Esophagus muscularis mucosa (tissue), 4 donors: ENCODE results near the gene ACAP1. TPM values are rescaled to one million over a fixed set of nuclear protein-coding genes. Genes with fewer than 3 reads are reported as not detected.

Experiments used
- DNase-seq: peaks from one replicate; pipeline ENCODE4 v3.0.0-alpha.2; 2017; ENCODE audit errors: extremely low spot score
- H3K27ac ChIP-seq, 4 donors: fragments of 200-600 bp; sonication (generic); replicated peaks in 1 of 4; 1 replicate in 3 of 4; 2 replicates in 1 of 4; pipeline ENCODE4 v1.5.1; 2016 to 2019; ENCODE audit warnings: mild to moderate bottlenecking in 1 of 4
- H3K27me3 ChIP-seq, 4 donors: fragments of 200-600 bp; sonication (generic); one replicate each; pipeline versions ENCODE4 v1.5.1 to v1.6.0; 2016 to 2019
- H3K36me3 ChIP-seq, 4 donors: fragments of 200-600 bp; sonication (generic); one replicate each; pipeline ENCODE4 v1.5.1; 2016 to 2019
- H3K4me1 ChIP-seq, 4 donors: fragments of 200-600 bp; sonication (generic); one replicate each; pipeline ENCODE4 v1.5.1; 2016 to 2019
- H3K4me3 ChIP-seq, 4 donors: fragments of 200-600 bp; sonication (generic); 1 replicate in 2 of 4; 2 replicates in 2 of 4; pipeline ENCODE4 v1.5.1; 2016 to 2019; ENCODE audit warnings: mild to moderate bottlenecking in 4 of 4, moderate library complexity in 1 of 4
- H3K9me3 ChIP-seq, 4 donors: fragments of 200-600 bp; sonication (generic); 1 replicate in 3 of 4; 2 replicates in 1 of 4; pipeline ENCODE4 v1.5.1; 2016 to 2019
- EP300 ChIP-seq: sonication (generic); formaldehyde crosslinking; IDR thresholded peaks from one replicate; pipeline ENCODE4 v1.6.1; 2017; ENCODE audit warnings: antibody characterized with exemption
- POLR2A ChIP-seq: fragments of 450-650 bp; IDR thresholded peaks from one replicate; pipeline ENCODE4 v1.6.1; 2017; ENCODE audit warnings: antibody characterized with exemption, moderate library complexity, mild to moderate bottlenecking, low read depth
- POLR2AphosphoS5 ChIP-seq, 2 donors: sonication (generic); formaldehyde crosslinking; IDR thresholded peaks; one replicate each; pipeline ENCODE4 v1.6.1; 2017; ENCODE audit warnings: antibody characterized with exemption in 2 of 2
- WGBS: methylation state at CpG from one replicate; pipeline ENCODE4 v1.1.5; 2018; 5-methylcytosine and 5-hydroxymethylcytosine counted together
- intact Hi-C: fragments of 100-400 bp; cut with DNase I; formaldehyde crosslinking; loops from one replicate; pipeline ENCODE4 v1.15.1; 2023
- total RNA-seq, 4 donors: library from RNA; depleted of rRNA; stranded (reverse); fragments of >200 nt; gene quantifications; one replicate each; pipeline versions ENCODE4 v1.1.0 to v1.2.1, GENCODE V29; 2016
- TF ChIP-seq, protein P1 (sequence below), 3 experiments: fragments of 200-600 bp in 2 of 3; fragments of 450-650 bp in 1 of 3; sonication (generic) in 2 of 3; IDR thresholded peaks; one replicate each; pipeline ENCODE4 v1.5.1; 2017 to 2019; ENCODE audit warnings: antibody characterized with exemption in 3 of 3, mild to moderate bottlenecking in 2 of 3, moderate library complexity in 1 of 3

Gene ACAP1
- total RNA-seq, 4 donors from 2014 or later, result 2.1 to 11.4 (median 4.6) TPM

DNA sequence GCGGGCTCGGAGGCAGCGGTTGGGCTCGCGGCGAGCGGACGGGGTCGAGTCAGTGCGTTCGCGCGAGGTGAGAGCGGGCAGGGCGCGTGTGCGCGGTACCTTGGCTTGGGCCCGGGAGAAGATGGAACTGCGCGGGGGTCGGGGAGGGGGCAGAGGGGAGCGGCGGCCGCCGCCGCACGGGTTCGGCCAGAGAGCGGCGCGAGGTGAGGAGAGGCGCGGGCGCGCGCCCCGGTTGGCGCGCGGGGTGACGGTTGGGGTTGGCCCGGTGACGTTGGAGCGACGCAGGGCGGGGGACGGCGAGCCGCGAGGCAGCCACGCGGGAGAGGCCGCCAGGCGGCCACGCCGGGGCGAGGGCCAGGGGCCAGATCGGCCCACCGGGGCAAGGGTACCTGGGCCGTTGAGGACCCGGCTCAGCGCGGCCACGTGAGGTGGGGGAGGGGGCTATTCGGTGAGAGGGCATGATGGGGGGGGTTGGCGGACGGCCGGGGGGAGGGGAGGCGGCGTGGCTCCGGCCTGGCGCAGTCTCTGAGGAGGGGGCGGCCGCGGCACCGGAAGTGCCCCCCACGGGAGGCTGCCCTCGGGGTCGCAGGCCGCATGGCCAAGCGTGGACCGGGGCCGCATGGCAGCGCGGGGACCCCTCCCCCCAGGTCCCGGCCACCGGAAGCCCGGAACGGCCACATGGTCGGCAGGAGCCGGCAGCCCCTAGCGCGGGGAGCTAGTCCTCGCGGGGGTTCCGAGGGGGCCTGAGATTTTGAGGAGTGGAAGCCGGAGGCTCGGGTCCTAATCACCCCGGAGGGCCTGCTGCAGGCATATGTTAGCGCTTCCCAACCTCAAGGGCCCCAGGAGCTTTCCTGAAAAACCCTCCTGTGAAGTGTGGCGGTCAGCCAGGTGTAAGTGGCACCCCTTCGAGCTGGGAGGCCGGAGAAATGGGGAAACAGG lies 28.4 kb upstream of the ACAP1 start:
- Histone ChIP-seq H3K4me1 (peaks cover 38 to 55% (median 47%) of the 10 kb centered on the region in 4 donors), H3K27me3 (no peaks in the 10 kb centered on the region), H3K9me3 (no peaks in the 10 kb centered on the region), H3K27ac (peak overlapping the region; percentile 95 to 100 (median 100)), H3K36me3 (peaks cover 31 to 36% (median 35%) of the 10 kb centered on the region in 4 donors), H3K4me3 (peak overlapping the region; percentile 95 to 100 (median 96))
- 1% methylated on average over 50 of the region's 104 CpGs for WGBS
- intact Hi-C loops, result no loop called here
- no peak for DNase-seq
- TF ChIP-seq, protein P1, sequence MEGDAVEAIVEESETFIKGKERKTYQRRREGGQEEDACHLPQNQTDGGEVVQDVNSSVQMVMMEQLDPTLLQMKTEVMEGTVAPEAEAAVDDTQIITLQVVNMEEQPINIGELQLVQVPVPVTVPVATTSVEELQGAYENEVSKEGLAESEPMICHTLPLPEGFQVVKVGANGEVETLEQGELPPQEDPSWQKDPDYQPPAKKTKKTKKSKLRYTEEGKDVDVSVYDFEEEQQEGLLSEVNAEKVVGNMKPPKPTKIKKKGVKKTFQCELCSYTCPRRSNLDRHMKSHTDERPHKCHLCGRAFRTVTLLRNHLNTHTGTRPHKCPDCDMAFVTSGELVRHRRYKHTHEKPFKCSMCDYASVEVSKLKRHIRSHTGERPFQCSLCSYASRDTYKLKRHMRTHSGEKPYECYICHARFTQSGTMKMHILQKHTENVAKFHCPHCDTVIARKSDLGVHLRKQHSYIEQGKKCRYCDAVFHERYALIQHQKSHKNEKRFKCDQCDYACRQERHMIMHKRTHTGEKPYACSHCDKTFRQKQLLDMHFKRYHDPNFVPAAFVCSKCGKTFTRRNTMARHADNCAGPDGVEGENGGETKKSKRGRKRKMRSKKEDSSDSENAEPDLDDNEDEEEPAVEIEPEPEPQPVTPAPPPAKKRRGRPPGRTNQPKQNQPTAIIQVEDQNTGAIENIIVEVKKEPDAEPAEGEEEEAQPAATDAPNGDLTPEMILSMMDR (IDR thresholded peaks at IDR 0.05), result peak in 1 of 3 experiments; percentile 22
- TF ChIP-seq POLR2AphosphoS5 (IDR thresholded peaks at IDR 0.05), result no peak

DNA sequence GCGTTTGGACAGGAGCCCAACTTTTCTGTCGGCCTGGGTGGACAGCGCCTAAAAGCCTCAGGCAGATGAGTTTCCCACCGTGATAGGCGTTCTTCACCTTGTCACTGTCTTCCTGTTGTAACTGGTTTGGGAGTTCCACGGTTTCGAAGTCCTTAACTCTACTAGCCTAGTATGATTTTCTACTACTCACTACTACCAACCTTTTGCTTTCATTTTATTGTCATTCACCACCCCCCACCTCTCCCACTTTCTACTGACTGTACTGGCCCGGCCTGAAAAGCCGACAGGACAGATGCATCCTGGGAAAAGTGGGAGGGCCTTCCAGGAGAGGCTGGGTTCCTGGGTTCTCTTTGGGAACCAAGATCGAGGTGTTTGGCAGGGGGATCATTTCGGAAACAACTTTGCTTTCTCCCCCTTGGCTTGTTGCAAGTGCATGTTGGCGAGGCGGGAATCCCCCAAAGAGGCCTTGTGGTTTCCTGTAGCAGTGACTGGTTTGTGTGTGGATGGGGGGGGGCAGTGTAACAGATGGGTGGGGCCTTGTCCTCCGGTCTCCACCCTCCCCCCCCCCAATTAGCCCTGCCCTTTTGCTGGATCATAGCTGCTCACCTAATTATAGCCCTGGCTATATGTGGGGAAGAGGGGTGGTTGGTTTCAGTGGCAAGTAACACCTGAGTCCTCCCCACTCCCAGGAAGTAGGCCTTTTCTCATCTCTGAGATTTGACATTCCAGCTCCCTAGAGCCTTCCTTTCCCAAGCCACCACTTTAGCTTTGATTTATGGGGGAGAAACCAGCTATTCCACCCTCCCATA lies 27.5 kb upstream of the ACAP1 start:
- intact Hi-C loops, result no loop called here
- TF ChIP-seq POLR2AphosphoS5 (IDR thresholded peaks at IDR 0.05) (peak; percentile 64 to 83), EP300 (no peak), POLR2A (no peak)
- Histone ChIP-seq H3K4me3 (peak overlapping the region; percentile 95 to 100 (median 96)), H3K27ac (peak overlapping the region; percentile 95 to 100 (median 100)), H3K36me3 (peaks cover 38 to 45% (median 44%) of the 10 kb centered on the region in 4 donors), H3K27me3 (no peaks in the 10 kb centered on the region), H3K9me3 (no peaks in the 10 kb centered on the region), H3K4me1 (peaks cover 47 to 63% (median 56%) of the 10 kb centered on the region in 4 donors)
- WGBS, result 4% methylated on average over 11 of the region's 14 CpGs
- no peak for DNase-seq

DNA sequence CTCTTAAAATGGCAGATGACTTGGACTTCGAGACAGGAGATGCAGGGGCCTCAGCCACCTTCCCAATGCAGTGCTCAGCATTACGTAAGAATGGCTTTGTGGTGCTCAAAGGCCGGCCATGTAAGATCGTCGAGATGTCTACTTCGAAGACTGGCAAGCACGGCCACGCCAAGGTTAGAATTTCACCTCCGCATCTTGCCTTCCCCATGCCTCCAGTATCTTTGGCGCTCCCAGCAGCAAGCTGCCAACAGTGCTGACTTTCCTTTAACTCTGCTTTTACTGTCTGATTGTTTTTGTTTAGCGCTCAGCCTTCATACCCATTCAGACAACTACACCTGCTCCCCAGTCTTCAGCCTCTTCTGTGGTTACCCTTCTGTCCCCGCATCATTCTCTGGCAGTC lies 26.7 kb upstream of the ACAP1 start:
- H3K4me1 ChIP-seq, result peaks cover 54 to 71% (median 64%) of the 10 kb centered on the region in 4 donors
- no peaks in the 10 kb centered on the region for H3K27me3 ChIP-seq
- H3K36me3 ChIP-seq, result peaks cover 38 to 50% (median 47%) of the 10 kb centered on the region in 4 donors
- DNase-seq, result no peak
- intact Hi-C loops, result no loop called here
- H3K27ac ChIP-seq, result peak overlapping the region; percentile 95 to 100 (median 100)
- 89% methylated on average over 12 of the region's 12 CpGs for WGBS
- H3K4me3 ChIP-seq, result peak overlapping the region in 1 of 4 donors; percentile 98
- no peak for TF ChIP-seq EP300
- no peak for TF ChIP-seq POLR2AphosphoS5 (IDR thresholded peaks at IDR 0.05)
- H3K9me3 ChIP-seq, result no peaks in the 10 kb centered on the region

DNA sequence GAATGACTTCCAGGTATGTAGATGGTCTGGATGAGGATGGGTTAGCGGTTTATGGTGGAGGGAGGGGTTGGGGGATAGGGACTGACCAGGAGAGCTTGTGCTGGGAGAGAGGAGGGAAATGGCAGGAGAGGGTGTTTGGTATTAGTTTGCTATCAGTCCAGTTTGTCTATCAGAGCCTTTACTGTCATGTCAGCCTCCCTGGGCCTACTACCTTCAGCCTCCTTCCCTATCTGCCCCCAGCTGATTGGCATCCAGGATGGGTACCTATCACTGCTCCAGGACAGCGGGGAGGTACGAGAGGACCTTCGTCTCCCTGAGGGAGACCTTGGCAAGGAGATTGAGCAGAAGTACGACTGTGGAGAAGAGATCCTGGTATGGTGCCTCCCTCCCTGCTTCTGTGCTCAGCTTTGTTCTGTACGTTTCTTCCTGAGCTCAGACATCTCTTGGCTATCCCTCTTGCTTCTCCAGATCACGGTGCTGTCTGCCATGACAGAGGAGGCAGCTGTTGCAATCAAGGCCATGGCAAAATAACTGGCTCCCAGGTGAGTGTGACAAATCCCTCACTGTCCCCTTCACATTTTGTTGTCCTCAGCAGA lies 25.1 kb upstream of the ACAP1 start:
- DNase-seq, result no peak
- Histone ChIP-seq H3K36me3 (peaks cover 38 to 55% (median 49%) of the 10 kb centered on the region in 4 donors), H3K9me3 (no peaks in the 10 kb centered on the region), H3K27ac (peak overlapping the region; percentile 0 to 95 (median 20)), H3K4me3 (no peak overlapping the region), H3K4me1 (peaks cover 60 to 79% (median 71%) of the 10 kb centered on the region in 4 donors), H3K27me3 (no peaks in the 10 kb centered on the region)
- TF ChIP-seq POLR2AphosphoS5 (IDR thresholded peaks at IDR 0.05) (no peak), EP300 (no peak), POLR2A (no peak)
- TF ChIP-seq, protein P1 (IDR thresholded peaks at IDR 0.05), result no peak
- intact Hi-C loops, result no loop called here
- 89% methylated on average over 7 of the region's 7 CpGs for WGBS

DNA sequence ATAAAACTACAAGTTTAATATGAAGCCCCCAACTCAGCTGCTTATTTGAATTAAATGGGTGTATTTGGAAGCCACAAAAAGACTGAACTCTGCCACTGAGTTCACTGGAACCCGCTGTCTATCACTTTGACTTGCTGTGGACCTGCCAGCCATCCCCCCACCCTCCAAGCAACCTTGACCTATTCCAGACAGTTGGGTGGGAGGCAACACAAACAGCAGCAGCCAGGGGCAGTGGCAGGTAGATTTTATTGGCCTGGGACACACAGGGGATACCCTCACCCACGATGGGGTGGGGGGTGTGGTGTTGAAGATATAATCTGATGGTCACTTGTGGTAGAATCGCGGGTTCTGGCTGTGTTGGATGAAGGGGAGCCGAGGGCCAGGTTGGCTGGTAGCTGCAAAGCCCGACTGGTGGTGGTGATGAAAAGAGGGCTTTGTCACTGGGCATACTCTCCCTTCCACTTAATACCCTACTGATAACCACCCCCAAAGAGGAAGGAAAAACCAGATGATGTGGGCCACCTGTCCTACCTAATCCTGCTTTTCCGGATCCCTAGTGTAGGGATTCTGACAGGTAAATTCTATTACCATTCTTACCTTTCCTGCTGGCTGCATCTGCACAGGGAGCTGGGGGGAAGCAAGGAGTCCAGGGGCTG lies 23.8 kb upstream of the ACAP1 start:
- H3K36me3 ChIP-seq, result peaks cover 49 to 68% (median 58%) of the 10 kb centered on the region in 4 donors
- peaks cover 56 to 76% (median 68%) of the 10 kb centered on the region in 4 donors for H3K4me1 ChIP-seq
- H3K27ac ChIP-seq, result peak overlapping the region in 3 of 4 donors; percentile 84 to 94 (median 92)
- WGBS, result 74% methylated on average over 7 of the region's 7 CpGs
- TF ChIP-seq EP300 (no peak), POLR2A (no peak), POLR2AphosphoS5 (IDR thresholded peaks at IDR 0.05) (no peak)
- TF ChIP-seq, protein P1 (IDR thresholded peaks at IDR 0.05), result no peak
- H3K9me3 ChIP-seq, result no peaks in the 10 kb centered on the region
- no peak for DNase-seq
- H3K4me3 ChIP-seq, result no peak overlapping the region
- intact Hi-C loops, result no loop called here
- no peaks in the 10 kb centered on the region for H3K27me3 ChIP-seq
